Heart left ventricle (tissue), 16 donors: Measurements from ENCODE around the gene HOXB4. TPM values are rescaled to one million over a fixed set of nuclear protein-coding genes. Genes with fewer than 3 reads are reported as not detected.
A peak's percentile ranks its signal among the peaks of the same experiment; 100 is the strongest.

Experiments
- ATAC-seq, 4 donors: fragments of 200-7000 bp; cut with Tn5 transposase; one replicate each; pipeline ENCODE4 v1.9.1; 2020 to 2022; ENCODE audit warnings: moderate library complexity in 4 of 4, mild to moderate bottlenecking in 3 of 4, moderate number of reproducible peaks in 1 of 4
- DNase-seq, 5 donors: peaks; one replicate each; pipeline ENCODE4 v3.0.0-alpha.2; 2020
- H3K27ac ChIP-seq, 12 donors: fragments of 200-600 bp; sonication (generic) in 4 of 12; one replicate each; pipeline versions ENCODE4 v1.5.0 to v1.8.0; 2016 to 2022; ENCODE audit warnings: mild to moderate bottlenecking in 2 of 12
- H3K27me3 ChIP-seq, 9 donors: fragments of 200-600 bp; sonication (generic) in 2 of 9; one replicate each; pipeline versions ENCODE4 v1.5.1 to v1.8.0; 2016 to 2022; ENCODE audit warnings: mild to moderate bottlenecking in 3 of 9
- H3K36me3 ChIP-seq, 9 donors: fragments of 200-600 bp; sonication (generic) in 2 of 9; one replicate each; pipeline versions ENCODE4 v1.5.0 to v1.8.0; 2018 to 2022; ENCODE audit warnings: mild to moderate bottlenecking in 2 of 9
- H3K4me1 ChIP-seq, 12 donors: fragments of 200-600 bp; sonication (generic) in 4 of 12; one replicate each; pipeline versions ENCODE4 v1.5.0 to v1.8.0; 2016 to 2022; ENCODE audit warnings: mild to moderate bottlenecking in 3 of 12
- H3K4me3 ChIP-seq, 12 donors: fragments of 200-600 bp; sonication (generic) in 4 of 12; one replicate each; pipeline versions ENCODE4 v1.5.0 to v1.8.0; 2017 to 2022; ENCODE audit warnings: mild to moderate bottlenecking in 9 of 12, moderate library complexity in 4 of 12
- H3K9me3 ChIP-seq, 12 donors: fragments of 200-600 bp; sonication (generic) in 4 of 12; one replicate each; pipeline versions ENCODE4 v1.5.0 to v1.8.0; 2016 to 2022; ENCODE audit warnings: mild to moderate bottlenecking in 1 of 12
- POLR2A ChIP-seq, 2 donors: fragments of 450-650 bp; IDR thresholded peaks; one replicate each; pipeline ENCODE4 v1.6.1; 2017; ENCODE audit warnings: antibody characterized with exemption in 2 of 2, mild to moderate bottlenecking in 2 of 2, moderate library complexity in 2 of 2
- WGBS, 4 donors: extraction: QIAGEN DNeasy Blood & Tissue Kit in 2 of 4; methylation state at CpG; one replicate each; pipeline versions ENCODE4 v1.1.5 to v1.1.7; 2013 to 2018; 5-methylcytosine and 5-hydroxymethylcytosine counted together
- intact Hi-C, 10 donors: fragments of 100-400 bp; cut with DNase I; formaldehyde crosslinking; loops; one replicate each; pipeline versions ENCODE4 v1.11.1 to v1.14.2; 2022
- polyA plus RNA-seq, 2 donors: library from polyadenylated mRNA; stranded (reverse); fragments of 200-250 nt; gene quantifications; one replicate each; pipeline ENCODE4 v1.2.3, GENCODE V29; 2013
- total RNA-seq, 9 donors: library from RNA; depleted of rRNA in 2 of 9; stranded (reverse); fragments of >200 nt in 2 of 9; fragmentation: NEBNext Ultra II Directional in 3 of 9; extraction: Animal tissue kit (Norgen Biotek cat#: 25700) in 3 of 9; gene quantifications; one replicate each; pipeline versions ENCODE4 v1.1.0 to v1.2.4, GENCODE V29; 2016 to 2023
- TF ChIP-seq, protein P1 (sequence below), 12 donors: fragments of 200-600 bp; sonication (generic) in 4 of 12; IDR thresholded peaks; one replicate each; pipeline versions ENCODE4 v1.5.0 to v1.8.0; 2018 to 2022; ENCODE audit warnings: antibody characterized with exemption in 12 of 12, mild to moderate bottlenecking in 5 of 12
- donor health status: ischemic (EF 13 %, LVEDD 7.1; RV severe dilation, severe dysfunction).
- donor health status: healthy with polysubstance abuse.
- donor health status: DM: no; HTN: yes; CAD: no.
- donor health status: DM: no; HTN: no; CAD: no.
- donor health status: ischemic (EF 25% LVEDD 6.9; RV normal size, moderate dysfunction).
- donor health status: ischemic (EF 25% LVEDD 5.7; RV mildly dilated, moderate dysfunction).
- donor health status: healthy.
- donor health status: DM: yes; HTN: yes; CAD: no.
- donor health status: ischemic (EF 35%, LVEDD 5.7; RV mildly dilated, moderate dysfunction).
- donor health status: nonischemic (EF 11% LVEDD 7.7; RV severe dilation, severe dysfunction).
- donor health status: DM: yes; HTN: yes; CAD: no.
- donor health status: PGD.
- donor health status: ischemic (EF 29% LVEDD 5.4; RV normal size, mild dysfunction).
- donor health status: nonischemic (EF 23%, LVEDD 6.1; RV moderate dilation, normal function).

HOXB4 gene
- total and polyA plus RNA-seq, 11 donors = 0.27 to 2.8 (median 0.59) TPM; not detected in 1

DNA sequence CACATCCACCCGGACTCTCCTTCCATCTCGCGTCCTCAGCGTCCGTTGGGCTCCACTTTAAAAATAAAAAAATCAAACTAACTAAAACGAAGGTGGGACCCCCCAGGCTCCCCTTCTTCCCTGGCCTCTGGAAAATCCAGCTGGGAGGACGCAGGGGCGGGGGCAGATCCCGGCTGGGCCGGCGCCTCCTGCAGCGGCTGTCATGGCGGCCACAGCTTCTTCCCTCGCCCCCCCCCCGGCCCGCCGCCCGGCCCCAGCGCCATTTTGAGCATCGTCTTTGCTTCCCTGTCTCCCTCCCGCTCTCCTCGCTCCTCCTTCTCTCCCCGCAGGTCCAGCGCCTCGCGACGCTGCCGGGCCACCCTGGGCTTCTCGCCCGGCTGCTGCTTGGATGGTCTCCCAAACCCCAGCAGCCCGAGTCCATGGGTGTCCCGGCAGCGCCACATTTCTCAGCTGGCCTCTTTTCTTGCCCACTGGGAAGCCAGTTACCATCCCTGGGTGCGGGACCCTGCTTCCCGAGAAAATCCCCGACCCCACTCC is 36.5 kb downstream of the HOXB4 start:
- Histone ChIP-seq H3K4me3 (peak overlapping the region; percentile 35 to 95 (median 67)), H3K27ac (peak overlapping the region; percentile 43 to 94 (median 88)), H3K9me3 (no peaks in the 10 kb centered on the region), H3K36me3 (no peaks in the 10 kb centered on the region), H3K27me3 (peaks cover 0 to 97% (median 42%) of the 10 kb centered on the region in 9 donors), H3K4me1 (peaks cover 0 to 33% (median 15%) of the 10 kb centered on the region in 12 donors)
- DNase-seq (peak; percentile 56 to 83 (median 68)), ATAC-seq (peak in 3 of 4 donors; percentile 62 to 79 (median 66))
- no peak for TF ChIP-seq POLR2A (IDR thresholded peaks at IDR 0.05)
- TF ChIP-seq, protein P1, sequence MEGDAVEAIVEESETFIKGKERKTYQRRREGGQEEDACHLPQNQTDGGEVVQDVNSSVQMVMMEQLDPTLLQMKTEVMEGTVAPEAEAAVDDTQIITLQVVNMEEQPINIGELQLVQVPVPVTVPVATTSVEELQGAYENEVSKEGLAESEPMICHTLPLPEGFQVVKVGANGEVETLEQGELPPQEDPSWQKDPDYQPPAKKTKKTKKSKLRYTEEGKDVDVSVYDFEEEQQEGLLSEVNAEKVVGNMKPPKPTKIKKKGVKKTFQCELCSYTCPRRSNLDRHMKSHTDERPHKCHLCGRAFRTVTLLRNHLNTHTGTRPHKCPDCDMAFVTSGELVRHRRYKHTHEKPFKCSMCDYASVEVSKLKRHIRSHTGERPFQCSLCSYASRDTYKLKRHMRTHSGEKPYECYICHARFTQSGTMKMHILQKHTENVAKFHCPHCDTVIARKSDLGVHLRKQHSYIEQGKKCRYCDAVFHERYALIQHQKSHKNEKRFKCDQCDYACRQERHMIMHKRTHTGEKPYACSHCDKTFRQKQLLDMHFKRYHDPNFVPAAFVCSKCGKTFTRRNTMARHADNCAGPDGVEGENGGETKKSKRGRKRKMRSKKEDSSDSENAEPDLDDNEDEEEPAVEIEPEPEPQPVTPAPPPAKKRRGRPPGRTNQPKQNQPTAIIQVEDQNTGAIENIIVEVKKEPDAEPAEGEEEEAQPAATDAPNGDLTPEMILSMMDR (IDR thresholded peaks at IDR 0.05) = no peak
- WGBS, 4 donors = 1 to 2% (median 1%) methylated on average over 34 to 36 of the region's 36 CpGs
- intact Hi-C loops = loop anchor here in 3 of 10 donors (5.0 kb wide), 1 partner anchor 36 kb away; the partner anchor contains the start of gene HOXB4 (in 3 of the 3)

DNA sequence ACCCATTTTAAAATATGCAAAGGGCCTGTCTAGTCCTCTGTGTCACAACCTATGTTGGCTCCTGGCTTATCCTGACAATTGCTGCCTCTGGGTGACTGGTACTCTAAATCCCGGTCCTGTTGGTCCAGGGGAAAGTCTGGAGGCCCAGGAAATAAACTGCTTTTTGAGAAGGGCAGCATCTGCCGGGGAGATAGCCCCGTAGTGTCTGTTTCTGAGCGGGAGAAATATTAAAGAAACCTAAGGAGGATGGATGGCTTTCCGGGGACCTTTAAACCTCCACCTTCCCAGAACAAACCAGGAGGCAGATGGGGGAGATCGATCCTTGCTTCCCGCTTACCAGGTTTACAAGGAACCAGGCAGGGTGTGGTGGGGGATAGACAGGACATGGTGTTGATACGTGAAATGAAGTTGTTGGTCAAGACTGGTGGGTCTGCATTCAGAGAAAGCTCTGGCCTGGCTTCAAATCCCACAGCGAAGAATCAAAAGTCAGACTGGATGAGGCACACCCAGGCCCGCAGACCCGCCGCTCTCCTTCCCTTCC is 37.0 kb downstream of the HOXB4 start:
- Histone ChIP-seq H3K27me3 (peaks cover 0 to 95% (median 39%) of the 10 kb centered on the region in 9 donors), H3K27ac (peak overlapping the region; percentile 43 to 94 (median 88)), H3K4me1 (peaks cover 0 to 31% (median 12%) of the 10 kb centered on the region in 12 donors), H3K4me3 (peak overlapping the region; percentile 35 to 95 (median 67)), H3K36me3 (no peaks in the 10 kb centered on the region), H3K9me3 (no peaks in the 10 kb centered on the region)
- DNase-seq = no peak
- TF ChIP-seq, protein P1 (IDR thresholded peaks at IDR 0.05) = no peak
- TF ChIP-seq POLR2A (IDR thresholded peaks at IDR 0.05) = no peak
- 30 to 38% (median 33%) methylated on average over 12 of the region's 12 CpGs for WGBS, 4 donors
- intact Hi-C loops = loop anchor here in 3 of 10 donors (5.0 kb wide), 1 partner anchor 36 kb away; the partner anchor contains the start of gene HOXB4 (in 3 of the 3)
- peak in 1 of 4 donors; percentile 5 for ATAC-seq

DNA sequence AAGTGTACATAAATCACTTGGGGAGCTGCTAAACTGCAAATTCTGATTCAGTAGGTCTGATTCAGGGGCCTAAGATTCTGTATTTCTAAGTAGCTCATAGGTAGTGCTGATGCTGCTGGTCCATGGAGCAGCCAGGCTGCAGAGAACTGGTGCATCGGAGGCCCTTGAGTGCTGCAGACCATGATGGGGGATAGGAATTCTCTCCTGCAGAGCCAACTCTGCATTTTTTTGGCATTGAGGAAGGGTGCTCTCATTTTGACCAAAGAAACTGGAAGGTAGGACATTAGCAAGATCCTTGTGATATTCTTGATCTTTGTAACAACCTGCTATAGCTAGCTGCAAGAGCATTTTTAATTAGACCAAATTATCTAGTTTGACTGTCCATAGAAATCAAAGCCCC is 37.9 kb downstream of the HOXB4 start:
- peaks cover 0 to 93% (median 38%) of the 10 kb centered on the region in 9 donors for H3K27me3 ChIP-seq
- no peaks in the 10 kb centered on the region for H3K36me3 ChIP-seq
- TF ChIP-seq, protein P1 (IDR thresholded peaks at IDR 0.05) = no peak
- TF ChIP-seq POLR2A (IDR thresholded peaks at IDR 0.05) = no peak
- peak overlapping the region in 2 of 12 donors; percentile 90 to 94 for H3K27ac ChIP-seq
- H3K4me3 ChIP-seq = no peak overlapping the region
- 83 to 100% (median 88%) methylated on average over 1 of the region's 1 CpG for WGBS, 4 donors
- H3K9me3 ChIP-seq = no peaks in the 10 kb centered on the region
- no peak for DNase-seq
- ATAC-seq = no peak
- peaks cover 0 to 28% (median 6%) of the 10 kb centered on the region in 12 donors for H3K4me1 ChIP-seq
- intact Hi-C loops = loop anchor here in 3 of 10 donors (5.0 kb wide), 1 partner anchor 37 kb away; the partner anchor contains the start of gene HOXB4 (in 3 of the 3)

GRCh38 chr17:48539177-48539576 is 39.0 kb downstream of the HOXB4 start:
- no peak overlapping the region for H3K4me3 ChIP-seq
- peaks cover 0 to 83% (median 31%) of the 10 kb centered on the region in 9 donors for H3K27me3 ChIP-seq
- no peaks in the 10 kb centered on the region for H3K9me3 ChIP-seq
- WGBS, 4 donors = 83 to 99% (median 91%) methylated on average over 4 of the region's 4 CpGs
- H3K4me1 ChIP-seq = peaks cover 0 to 18% (median 5%) of the 10 kb centered on the region in 12 donors
- TF ChIP-seq POLR2A (IDR thresholded peaks at IDR 0.05) = no peak
- TF ChIP-seq, protein P1 (IDR thresholded peaks at IDR 0.05) = no peak
- H3K36me3 ChIP-seq = no peaks in the 10 kb centered on the region
- no peak for DNase-seq
- no peak for ATAC-seq
- peak overlapping the region in 1 of 12 donors; percentile 90 for H3K27ac ChIP-seq
- intact Hi-C loops = no loop called here
